ENCODE results near the gene ATP9B. TPM values are rescaled to one million over a fixed set of nuclear protein-coding genes. Genes with fewer than 3 reads are reported as not detected.

Gene ATP9B
- total RNA-seq, 1 donor from 2014 or later: 45.3 TPM

- Mint-ChIP-seq H3K4me1 (ENCODE audit: low read depth) (peaks cover 5% of the 10 kb centered on the region), H3K4me3 (ENCODE audit: low read depth) (no peak overlapping the region), H3K36me3 (ENCODE audit: insufficient read depth) (peaks cover 7% of the 10 kb centered on the region), H3K27ac (no peak overlapping the region), H3K27me3 (no peaks in the 10 kb centered on the region), H3K9me3 (ENCODE audit: low read depth) (peaks cover 8% of the 10 kb centered on the region)
- no peak for TF ChIP-seq CTCF (IDR thresholded peaks at IDR 0.05; ENCODE audit: unreplicated experiment)
- no peak for DNase-seq (ENCODE audit: low spot score, unreplicated experiment)
Observed at GRCh38 chr18:79227621-79228020, 158.4 kb downstream of the ATP9B start.

- TF ChIP-seq CTCF (IDR thresholded peaks at IDR 0.05; ENCODE audit: unreplicated experiment): no peak
- DNase-seq (ENCODE audit: low spot score, unreplicated experiment): no peak
- Mint-ChIP-seq H3K4me3 (ENCODE audit: low read depth) (no peak overlapping the region), H3K4me1 (ENCODE audit: low read depth) (peaks cover 5% of the 10 kb centered on the region), H3K36me3 (ENCODE audit: insufficient read depth) (peaks cover 8% of the 10 kb centered on the region), H3K27me3 (no peaks in the 10 kb centered on the region), H3K27ac (no peak overlapping the region), H3K9me3 (ENCODE audit: low read depth) (peaks cover 8% of the 10 kb centered on the region)
Observed at GRCh38 chr18:79229431-79229830, 160.2 kb downstream of the ATP9B start.

GRCh38 chr18:79234438-79234837 lies 165.2 kb downstream of the ATP9B start:
- H3K4me1 Mint-ChIP-seq (ENCODE audit: low read depth): peaks cover under 1% of the 10 kb centered on the region
- H3K4me3 Mint-ChIP-seq (ENCODE audit: low read depth): no peak overlapping the region
- peaks cover 8% of the 10 kb centered on the region for H3K9me3 Mint-ChIP-seq (ENCODE audit: low read depth)
- DNase-seq (ENCODE audit: low spot score, unreplicated experiment): no peak
- TF ChIP-seq CTCF (IDR thresholded peaks at IDR 0.05; ENCODE audit: unreplicated experiment): no peak
- peak overlapping the region; percentile 81 for H3K27ac Mint-ChIP-seq
- H3K27me3 Mint-ChIP-seq: no peaks in the 10 kb centered on the region
- peaks cover 9% of the 10 kb centered on the region for H3K36me3 Mint-ChIP-seq (ENCODE audit: insufficient read depth)

- Mint-ChIP-seq H3K9me3 (ENCODE audit: low read depth) (no peaks in the 10 kb centered on the region), H3K4me1 (ENCODE audit: low read depth) (peaks cover 6% of the 10 kb centered on the region), H3K27ac (no peak overlapping the region), H3K27me3 (no peaks in the 10 kb centered on the region), H3K36me3 (ENCODE audit: insufficient read depth) (peaks cover 2% of the 10 kb centered on the region), H3K4me3 (ENCODE audit: low read depth) (no peak overlapping the region)
- no peak for TF ChIP-seq CTCF (IDR thresholded peaks at IDR 0.05; ENCODE audit: unreplicated experiment)
- DNase-seq (ENCODE audit: low spot score, unreplicated experiment): no peak
Observed at GRCh38 chr18:79239631-79240030, 170.4 kb downstream of the ATP9B start.

GRCh38 chr18:79241755-79242154 lies 172.6 kb downstream of the ATP9B start:
- Mint-ChIP-seq H3K4me3 (ENCODE audit: low read depth) (no peak overlapping the region), H3K27me3 (no peaks in the 10 kb centered on the region), H3K36me3 (ENCODE audit: insufficient read depth) (peaks cover 2% of the 10 kb centered on the region), H3K27ac (no peak overlapping the region), H3K4me1 (ENCODE audit: low read depth) (peaks cover 10% of the 10 kb centered on the region), H3K9me3 (ENCODE audit: low read depth) (no peaks in the 10 kb centered on the region)
- TF ChIP-seq CTCF (IDR thresholded peaks at IDR 0.05; ENCODE audit: unreplicated experiment): no peak
- DNase-seq (ENCODE audit: low spot score, unreplicated experiment): no peak

Data from progenitor cell of endocrine pancreas (in vitro differentiated cells).